TTC549 (cell line): Measurements from ENCODE around the gene METAP1.
"Not testable (repeated sequence)": the region's sequence is repeated elsewhere in the genome, so short reads cannot be mapped to it uniquely, and the experiment has no call there.

Experiments
- FAIRE-seq: peaks from 2 replicates; lab custom pipeline; 2012; peaks lifted over from hg19 to GRCh38; lab: Jason Lieb, UNC

METAP1 gene

DNA sequence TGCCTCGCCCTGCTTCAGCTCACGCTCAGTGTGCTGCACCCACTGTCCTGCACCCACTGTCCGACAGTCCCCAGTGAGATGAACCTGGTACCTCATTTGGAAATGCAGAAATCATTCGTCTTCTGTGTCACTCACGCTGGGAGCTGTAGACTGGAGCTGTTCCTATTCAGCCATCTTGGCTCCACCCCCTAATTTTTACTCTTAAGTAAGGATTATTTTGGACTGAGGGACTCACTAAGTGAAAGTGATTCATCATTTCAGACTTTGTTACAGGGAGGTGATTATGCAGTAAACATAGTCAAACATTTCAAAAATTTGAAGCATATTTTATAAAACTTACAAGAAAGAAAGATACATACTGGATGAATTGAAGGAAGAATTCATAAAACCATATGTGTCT, 104.3 kb downstream of the METAP1 start:
- not testable (repeated sequence) for FAIRE-seq

DNA sequence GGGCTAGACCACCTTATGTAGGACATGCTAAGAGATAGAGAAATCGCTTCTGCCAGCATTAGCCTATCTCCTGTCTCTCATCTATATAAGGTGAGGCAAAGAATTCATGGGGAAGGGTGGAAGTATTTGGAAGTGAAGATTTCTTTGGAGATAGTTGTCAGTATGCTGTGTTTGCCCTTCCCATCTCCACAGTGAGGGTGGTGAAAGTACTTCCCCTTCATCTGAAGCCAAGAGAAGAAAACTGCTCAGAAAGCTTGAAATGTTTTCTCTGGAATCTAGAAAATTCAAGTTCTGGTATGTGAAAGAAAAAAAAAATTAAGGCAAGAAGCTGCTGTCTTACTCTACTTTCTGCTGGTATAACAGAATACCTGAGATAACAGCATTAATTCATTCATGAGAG, 105.4 kb downstream of the METAP1 start:
- no peak for FAIRE-seq

DNA sequence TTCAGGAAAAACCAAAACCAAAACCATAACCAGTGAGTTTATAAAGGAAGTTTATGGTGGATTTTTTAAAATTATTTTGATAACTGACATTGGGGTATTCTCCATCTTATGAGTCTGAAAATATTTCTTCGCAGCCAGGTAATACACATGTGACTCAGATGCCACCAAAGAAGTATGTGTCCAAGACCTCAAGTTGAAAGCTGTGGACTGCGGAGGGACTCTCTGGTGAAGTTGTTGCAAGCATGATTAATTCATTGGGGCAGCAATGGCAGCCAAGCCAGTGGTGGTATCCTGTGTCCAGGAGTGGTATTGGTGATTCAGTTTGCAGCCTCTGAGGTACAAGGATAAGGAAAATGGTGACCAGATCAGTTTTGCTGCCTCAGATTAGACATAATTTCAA, 107.1 kb downstream of the METAP1 start:
- no peak for FAIRE-seq

DNA sequence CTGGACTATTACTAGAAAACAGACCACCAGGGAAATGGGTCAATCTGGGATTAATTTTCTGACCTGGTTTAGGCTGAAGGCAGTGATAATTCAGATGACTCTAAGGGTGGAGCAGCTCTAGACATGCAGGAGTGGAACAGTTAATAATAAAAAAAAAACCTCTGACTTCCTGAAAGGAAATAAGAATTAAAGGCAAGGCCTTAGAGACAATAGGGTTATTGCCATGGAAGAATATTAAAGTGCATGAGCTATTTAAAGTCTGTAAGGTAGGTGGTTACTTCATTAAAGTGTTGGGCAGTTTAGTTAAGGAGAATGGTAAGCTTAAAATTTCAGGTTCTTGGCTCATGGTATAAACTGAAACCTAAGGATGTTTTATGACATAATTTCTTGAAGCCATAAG, 107.6 kb downstream of the METAP1 start:
- no peak for FAIRE-seq

DNA sequence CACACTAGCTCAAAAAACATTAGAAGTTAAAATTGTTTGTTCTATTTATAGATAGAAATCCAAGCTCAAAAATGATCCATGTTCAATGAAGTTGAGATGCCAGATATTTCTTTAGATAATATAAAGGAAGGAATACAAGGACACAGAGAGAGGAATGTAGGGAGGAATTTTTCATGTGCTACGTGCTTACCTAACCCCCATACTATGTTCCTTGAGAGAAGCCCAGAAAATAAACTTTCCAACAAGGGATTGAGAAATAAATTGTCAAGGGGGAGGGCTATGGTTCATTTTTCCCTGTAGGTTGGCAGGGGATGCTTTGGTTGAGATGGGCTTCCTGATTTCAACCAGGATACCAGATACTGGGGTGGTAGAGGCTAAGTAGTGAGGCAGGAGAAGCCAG, 108.6 kb downstream of the METAP1 start:
- FAIRE-seq, result no peak

DNA sequence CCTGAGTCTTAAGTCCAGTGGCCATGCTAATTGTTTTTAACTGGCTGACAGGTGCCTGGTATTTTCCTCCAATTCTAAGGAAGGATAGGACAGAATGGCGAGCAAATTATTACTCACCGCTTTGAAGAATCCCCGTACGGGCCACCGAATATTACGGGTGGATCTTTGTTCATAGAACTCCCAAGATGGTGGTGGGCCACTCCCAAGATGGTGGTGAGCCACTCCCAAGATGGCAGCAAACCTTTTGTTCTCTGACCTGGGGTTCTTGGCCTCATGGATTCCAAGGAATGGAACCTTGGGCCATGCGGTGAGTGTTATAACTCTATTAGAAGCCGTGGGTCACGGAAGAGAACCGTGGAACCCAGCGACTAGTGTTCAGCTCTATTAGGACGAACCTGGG, 113.8 kb downstream of the METAP1 start:
- not testable (repeated sequence) for FAIRE-seq
